Measurements from ENCODE around the gene FBXO8.

DNA sequence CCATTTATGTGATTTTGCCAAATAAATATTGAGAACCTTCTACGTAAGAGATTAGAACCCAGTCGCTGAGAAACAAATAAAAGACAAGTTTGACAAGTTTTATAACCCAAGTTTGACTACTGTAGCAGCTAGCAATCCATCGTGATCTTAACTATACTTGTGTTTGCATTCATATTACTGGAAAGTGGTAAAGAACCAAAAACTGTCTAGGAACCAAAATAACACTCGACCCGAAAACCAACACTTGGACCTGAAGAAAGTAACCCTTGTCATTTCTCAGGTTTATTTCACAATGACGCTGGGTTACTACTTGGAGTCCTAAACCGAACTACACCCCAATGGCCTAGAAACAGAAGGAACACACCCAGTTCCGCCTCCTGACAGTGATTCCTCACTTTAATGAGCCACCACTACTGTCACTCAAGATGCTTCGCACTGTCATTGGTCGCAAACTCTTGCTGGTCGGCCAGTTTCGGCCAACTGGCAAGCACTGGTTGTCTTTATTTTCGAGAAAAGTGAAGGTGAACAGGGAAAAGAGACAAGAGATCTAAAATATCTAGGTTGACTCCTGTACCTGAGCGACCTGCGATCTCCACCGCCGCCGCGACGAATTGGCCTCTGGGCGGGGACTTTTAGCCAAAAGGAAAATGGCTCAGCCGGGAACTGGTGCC is 496 bp downstream of the FBXO8 start:
- TF ChIP-seq, protein P1, sequence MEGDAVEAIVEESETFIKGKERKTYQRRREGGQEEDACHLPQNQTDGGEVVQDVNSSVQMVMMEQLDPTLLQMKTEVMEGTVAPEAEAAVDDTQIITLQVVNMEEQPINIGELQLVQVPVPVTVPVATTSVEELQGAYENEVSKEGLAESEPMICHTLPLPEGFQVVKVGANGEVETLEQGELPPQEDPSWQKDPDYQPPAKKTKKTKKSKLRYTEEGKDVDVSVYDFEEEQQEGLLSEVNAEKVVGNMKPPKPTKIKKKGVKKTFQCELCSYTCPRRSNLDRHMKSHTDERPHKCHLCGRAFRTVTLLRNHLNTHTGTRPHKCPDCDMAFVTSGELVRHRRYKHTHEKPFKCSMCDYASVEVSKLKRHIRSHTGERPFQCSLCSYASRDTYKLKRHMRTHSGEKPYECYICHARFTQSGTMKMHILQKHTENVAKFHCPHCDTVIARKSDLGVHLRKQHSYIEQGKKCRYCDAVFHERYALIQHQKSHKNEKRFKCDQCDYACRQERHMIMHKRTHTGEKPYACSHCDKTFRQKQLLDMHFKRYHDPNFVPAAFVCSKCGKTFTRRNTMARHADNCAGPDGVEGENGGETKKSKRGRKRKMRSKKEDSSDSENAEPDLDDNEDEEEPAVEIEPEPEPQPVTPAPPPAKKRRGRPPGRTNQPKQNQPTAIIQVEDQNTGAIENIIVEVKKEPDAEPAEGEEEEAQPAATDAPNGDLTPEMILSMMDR (IDR thresholded peaks at IDR 0.05): no peak
- TF ChIP-seq, protein P2, sequence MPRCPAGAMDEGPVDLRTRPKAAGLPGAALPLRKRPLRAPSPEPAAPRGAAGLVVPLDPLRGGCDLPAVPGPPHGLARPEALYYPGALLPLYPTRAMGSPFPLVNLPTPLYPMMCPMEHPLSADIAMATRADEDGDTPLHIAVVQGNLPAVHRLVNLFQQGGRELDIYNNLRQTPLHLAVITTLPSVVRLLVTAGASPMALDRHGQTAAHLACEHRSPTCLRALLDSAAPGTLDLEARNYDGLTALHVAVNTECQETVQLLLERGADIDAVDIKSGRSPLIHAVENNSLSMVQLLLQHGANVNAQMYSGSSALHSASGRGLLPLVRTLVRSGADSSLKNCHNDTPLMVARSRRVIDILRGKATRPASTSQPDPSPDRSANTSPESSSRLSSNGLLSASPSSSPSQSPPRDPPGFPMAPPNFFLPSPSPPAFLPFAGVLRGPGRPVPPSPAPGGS (IDR thresholded peaks at IDR 0.05): no peak
- no peak for TF ChIP-seq BHLHE40 (IDR thresholded peaks at IDR 0.05; ENCODE audit: low read depth, low read length)
- TF ChIP-seq RFX5 (IDR thresholded peaks at IDR 0.05): no peak
- TF ChIP-seq, protein P3, sequence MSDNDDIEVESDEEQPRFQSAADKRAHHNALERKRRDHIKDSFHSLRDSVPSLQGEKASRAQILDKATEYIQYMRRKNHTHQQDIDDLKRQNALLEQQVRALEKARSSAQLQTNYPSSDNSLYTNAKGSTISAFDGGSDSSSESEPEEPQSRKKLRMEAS (IDR thresholded peaks at IDR 0.05): no peak
